Activated naive CD8-positive, alpha-beta T cell treated with anti-CD3 and anti-CD28 coated beads for 36 hours (primary cell): ENCODE data around the gene JMY. TPM values are rescaled to one million over a fixed set of nuclear protein-coding genes. Genes with fewer than 3 reads are reported as not detected.

ENCODE experiments used
- DNase-seq: peaks from one replicate; pipeline ENCODE4 v3.0.0; 2021
- H3K27ac Mint-ChIP-seq: one replicate; pipeline ENCODE4 v1.8.0; 2022; ENCODE audit warnings: mild to moderate bottlenecking, moderate library complexity, mixed read lengths
- H3K27me3 Mint-ChIP-seq: one replicate; pipeline ENCODE4 v1.8.0; 2022; ENCODE audit warnings: mild to moderate bottlenecking, mixed read lengths
- H3K36me3 Mint-ChIP-seq: one replicate; pipeline ENCODE4 v1.8.0; 2021; ENCODE audit warnings: mild to moderate bottlenecking, mixed read lengths
- H3K4me1 Mint-ChIP-seq: one replicate; pipeline ENCODE4 v1.8.0; 2021; ENCODE audit warnings: mixed read lengths
- H3K4me3 Mint-ChIP-seq: one replicate; pipeline ENCODE4 v1.8.0; 2022; ENCODE audit warnings: mild to moderate bottlenecking, moderate library complexity, mixed read lengths
- H3K9me3 Mint-ChIP-seq: one replicate; pipeline ENCODE4 v1.8.0; 2022; ENCODE audit warnings: mixed read lengths
- total RNA-seq, 2 experiments: library from RNA; stranded (reverse); gene quantifications; one replicate each; pipeline ENCODE4 v1.2.3, GENCODE V29; 2021

The JMY gene
- total RNA-seq, 2 experiments from 2014 or later = 4.3 to 4.6 TPM

DNA sequence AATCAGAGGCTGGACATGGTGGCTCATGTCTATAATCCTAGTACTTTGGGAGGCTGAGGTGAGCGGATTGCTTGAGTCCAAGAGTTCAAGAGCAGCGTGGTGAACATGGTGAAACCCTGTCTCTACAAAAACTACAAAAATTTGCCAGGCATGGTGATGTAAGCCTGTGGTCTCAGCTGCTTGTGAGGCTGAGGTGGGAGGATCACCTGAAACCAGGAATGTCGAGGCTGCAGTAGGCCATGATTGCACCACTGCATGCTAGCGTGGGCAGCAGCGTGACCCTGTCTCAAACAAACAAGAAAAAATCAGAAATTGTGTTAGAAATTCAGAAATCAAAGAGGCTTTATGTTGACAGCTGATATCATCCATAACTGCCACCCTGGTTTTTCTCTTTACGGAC lies 21.4 kb downstream of the JMY start:
- no peak for DNase-seq
- Mint-ChIP-seq H3K36me3 (peaks cover 22% of the 10 kb centered on the region), H3K4me3 (no peak overlapping the region), H3K9me3 (peaks cover 6% of the 10 kb centered on the region), H3K4me1 (peaks cover 37% of the 10 kb centered on the region), H3K27me3 (no peaks in the 10 kb centered on the region), H3K27ac (no peak overlapping the region)

DNA sequence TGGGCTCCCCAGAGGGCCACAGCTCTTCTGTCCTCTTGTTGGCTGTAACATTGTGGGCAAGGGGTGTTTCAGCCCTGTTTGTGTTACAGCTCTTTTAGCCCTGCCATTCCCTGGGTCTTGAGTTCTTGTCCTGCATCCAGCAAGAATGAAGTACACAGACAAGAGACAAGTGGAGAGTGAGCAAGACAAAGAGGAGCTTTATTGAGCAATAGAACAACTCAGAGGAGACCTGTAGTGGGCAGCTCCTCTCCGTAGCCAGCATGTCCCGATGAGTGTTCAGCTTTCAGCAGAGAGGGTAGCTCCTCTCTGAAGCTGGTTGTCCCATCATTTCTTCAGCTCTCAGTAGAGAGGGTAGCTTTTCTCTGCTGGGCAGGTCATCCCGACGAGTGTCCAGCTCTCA lies 22.9 kb downstream of the JMY start:
- Mint-ChIP-seq H3K9me3 (no peaks in the 10 kb centered on the region), H3K27me3 (no peaks in the 10 kb centered on the region), H3K4me1 (peaks cover 44% of the 10 kb centered on the region), H3K27ac (no peak overlapping the region), H3K36me3 (peaks cover 13% of the 10 kb centered on the region), H3K4me3 (no peak overlapping the region)
- DNase-seq = no peak

DNA sequence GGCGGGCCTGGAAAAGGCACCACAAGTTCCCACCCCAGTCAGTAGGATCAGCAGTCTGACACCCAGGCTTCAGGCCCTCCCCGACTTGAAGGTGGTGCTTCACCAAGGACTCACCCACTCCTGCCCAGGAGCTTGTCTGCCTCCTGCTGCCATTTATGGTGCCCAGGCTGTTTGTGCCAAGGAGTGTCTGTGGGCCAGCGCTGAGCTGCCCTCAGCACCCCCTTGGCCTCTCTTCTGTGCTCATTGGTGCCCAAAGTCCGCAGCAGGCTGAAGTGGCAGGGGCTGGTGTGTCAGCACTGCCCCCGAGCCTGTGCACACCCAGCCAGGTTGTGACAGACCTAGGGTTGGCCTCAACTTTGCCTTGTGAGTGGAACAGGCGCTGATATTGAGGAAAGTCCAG lies 23.5 kb downstream of the JMY start:
- H3K27me3 Mint-ChIP-seq = no peaks in the 10 kb centered on the region
- no peaks in the 10 kb centered on the region for H3K9me3 Mint-ChIP-seq
- no peak overlapping the region for H3K27ac Mint-ChIP-seq
- no peak for DNase-seq
- H3K4me3 Mint-ChIP-seq = no peak overlapping the region
- H3K36me3 Mint-ChIP-seq = peaks cover 11% of the 10 kb centered on the region
- H3K4me1 Mint-ChIP-seq = peaks cover 42% of the 10 kb centered on the region

DNA sequence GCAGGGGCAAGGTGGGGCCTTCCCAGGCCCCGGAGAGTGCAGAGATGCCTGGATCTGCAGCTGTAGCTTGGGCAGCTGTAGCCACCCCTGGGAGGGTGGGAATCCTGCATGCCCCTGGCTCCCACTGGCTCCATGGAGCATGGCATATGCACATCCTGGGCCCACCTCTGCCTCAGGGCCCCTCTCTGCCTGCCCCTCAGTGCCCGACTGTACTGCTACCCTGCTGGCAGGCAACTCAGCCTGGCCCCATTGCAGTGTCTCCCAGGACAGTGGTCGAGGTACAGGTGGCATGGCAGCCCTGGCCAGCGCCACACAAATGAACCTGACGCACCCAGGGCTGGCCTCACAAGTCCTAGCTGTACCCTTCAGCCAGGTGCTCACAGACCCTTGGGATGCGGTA lies 23.9 kb downstream of the JMY start:
- Mint-ChIP-seq H3K9me3 (no peaks in the 10 kb centered on the region), H3K27ac (no peak overlapping the region), H3K27me3 (no peaks in the 10 kb centered on the region), H3K4me1 (peaks cover 37% of the 10 kb centered on the region), H3K4me3 (no peak overlapping the region), H3K36me3 (peaks cover 10% of the 10 kb centered on the region)
- no peak for DNase-seq

DNA sequence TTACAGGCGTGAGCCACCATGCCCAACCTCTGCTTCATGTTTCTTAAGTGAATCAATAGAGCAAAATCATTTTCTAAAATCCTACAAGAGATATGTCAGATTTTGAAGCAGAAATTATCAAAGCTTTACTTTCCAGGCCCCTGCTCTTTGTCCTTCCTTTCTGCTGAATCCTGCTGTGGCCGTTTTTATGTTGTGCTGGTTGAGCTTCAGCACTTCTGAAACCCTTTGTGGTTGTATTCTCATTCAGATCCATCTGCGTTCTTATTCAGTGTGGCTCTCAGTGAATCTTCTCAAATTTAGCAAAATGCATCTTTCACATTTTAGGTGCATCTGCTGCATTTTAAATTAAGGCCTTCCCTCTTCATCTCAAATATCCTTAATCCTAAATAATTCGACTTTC lies 26.0 kb downstream of the JMY start:
- no peaks in the 10 kb centered on the region for H3K9me3 Mint-ChIP-seq
- no peaks in the 10 kb centered on the region for H3K27me3 Mint-ChIP-seq
- H3K36me3 Mint-ChIP-seq = no peaks in the 10 kb centered on the region
- H3K4me1 Mint-ChIP-seq = peaks cover 30% of the 10 kb centered on the region
- H3K4me3 Mint-ChIP-seq = no peak overlapping the region
- no peak overlapping the region for H3K27ac Mint-ChIP-seq
- DNase-seq = no peak

DNA sequence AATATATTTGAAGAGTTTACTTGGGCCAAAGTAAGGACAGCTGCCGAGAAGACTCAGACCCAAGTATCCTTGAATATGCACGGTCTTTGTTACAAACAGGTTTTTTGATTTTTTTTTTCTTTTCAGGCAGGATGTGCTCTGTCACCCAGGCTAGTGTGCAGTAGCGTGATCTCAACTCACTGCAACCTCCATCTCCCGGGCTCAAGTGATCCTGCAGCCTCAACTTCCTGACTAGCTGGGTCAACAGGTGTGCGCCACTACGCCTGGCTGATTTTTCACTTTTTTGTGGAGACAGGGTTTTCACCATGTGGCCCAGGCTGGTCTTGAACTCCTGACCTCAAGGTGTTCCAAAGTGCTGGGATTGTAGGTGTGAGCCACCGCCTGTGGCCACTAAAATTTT lies 27.4 kb downstream of the JMY start:
- no peaks in the 10 kb centered on the region for H3K9me3 Mint-ChIP-seq
- no peak overlapping the region for H3K4me3 Mint-ChIP-seq
- no peaks in the 10 kb centered on the region for H3K36me3 Mint-ChIP-seq
- peaks cover 30% of the 10 kb centered on the region for H3K4me1 Mint-ChIP-seq
- DNase-seq = no peak
- H3K27me3 Mint-ChIP-seq = no peaks in the 10 kb centered on the region
- peak overlapping the region; percentile 70 for H3K27ac Mint-ChIP-seq

DNA sequence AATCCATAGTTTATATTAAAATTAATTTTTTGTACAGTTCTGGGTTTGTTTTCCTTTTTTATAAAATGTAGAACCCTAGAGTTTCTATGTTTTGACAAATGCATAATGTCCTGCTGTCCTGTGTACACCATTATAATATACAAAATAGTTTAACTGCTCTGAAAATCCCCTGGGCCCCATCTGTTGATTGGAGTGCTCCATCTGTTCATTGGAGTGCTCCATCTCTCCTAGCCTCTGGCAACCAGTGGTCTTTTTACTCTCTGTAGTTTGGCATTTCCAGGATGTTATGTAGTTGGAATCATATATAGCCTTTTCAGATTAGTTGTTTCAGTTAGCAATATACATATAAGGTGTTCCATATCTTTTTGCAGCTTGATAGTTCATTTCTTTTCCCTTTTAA lies 31.2 kb downstream of the JMY start:
- H3K4me3 Mint-ChIP-seq = no peak overlapping the region
- H3K4me1 Mint-ChIP-seq = peaks cover 36% of the 10 kb centered on the region
- H3K27me3 Mint-ChIP-seq = no peaks in the 10 kb centered on the region
- no peak for DNase-seq
- H3K27ac Mint-ChIP-seq = no peak overlapping the region
- peaks cover 17% of the 10 kb centered on the region for H3K36me3 Mint-ChIP-seq
- peaks cover 6% of the 10 kb centered on the region for H3K9me3 Mint-ChIP-seq

DNA sequence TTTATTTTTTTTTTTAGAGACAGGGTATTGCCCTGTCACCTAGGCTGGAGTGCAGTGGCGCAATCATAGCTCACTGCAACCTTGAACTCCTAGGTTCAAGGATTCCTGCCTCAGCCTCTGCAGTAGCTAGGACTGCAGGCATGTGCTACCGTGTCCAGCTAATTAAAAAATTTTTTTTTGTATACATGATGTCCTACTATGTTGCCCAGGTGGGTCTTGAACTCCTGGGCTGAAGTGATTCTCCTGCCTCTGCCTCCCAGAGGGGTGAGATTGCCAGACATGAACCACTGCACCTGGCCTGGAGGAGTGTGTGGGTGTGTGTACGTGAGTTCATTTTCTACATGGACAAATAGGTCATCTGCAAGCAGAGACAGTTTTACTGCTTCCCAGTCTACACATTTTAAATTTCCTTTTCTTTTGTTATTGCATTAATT lies 33.8 kb downstream of the JMY start:
- no peak for DNase-seq
- Mint-ChIP-seq H3K9me3 (peaks cover 15% of the 10 kb centered on the region), H3K4me1 (peaks cover 28% of the 10 kb centered on the region), H3K27me3 (no peaks in the 10 kb centered on the region), H3K36me3 (peaks cover 29% of the 10 kb centered on the region), H3K27ac (no peak overlapping the region), H3K4me3 (no peak overlapping the region)

DNA sequence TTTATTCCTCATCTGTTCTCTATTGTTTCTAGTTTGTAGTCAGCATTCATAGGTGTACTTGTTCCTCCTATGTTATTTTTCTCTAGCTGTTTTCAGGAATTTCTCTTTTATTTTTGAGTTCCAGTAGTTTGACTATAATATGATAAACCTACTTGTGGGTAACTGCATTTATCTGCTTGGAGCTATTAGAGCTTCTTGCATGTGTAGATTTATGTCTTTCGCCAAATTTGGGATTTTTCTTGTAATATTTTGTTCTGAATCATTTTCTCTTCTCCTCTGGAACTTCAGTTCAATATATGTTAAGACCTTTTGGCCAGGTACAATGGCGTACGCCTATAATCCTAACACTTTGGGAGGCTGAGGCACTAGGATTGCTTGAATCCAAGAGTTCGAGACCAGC lies 37.4 kb downstream of the JMY start:
- Mint-ChIP-seq H3K4me3 (no peak overlapping the region), H3K27ac (no peak overlapping the region), H3K27me3 (no peaks in the 10 kb centered on the region), H3K4me1 (peaks cover 32% of the 10 kb centered on the region), H3K36me3 (peaks cover 35% of the 10 kb centered on the region), H3K9me3 (peaks cover 15% of the 10 kb centered on the region)
- DNase-seq = no peak

DNA sequence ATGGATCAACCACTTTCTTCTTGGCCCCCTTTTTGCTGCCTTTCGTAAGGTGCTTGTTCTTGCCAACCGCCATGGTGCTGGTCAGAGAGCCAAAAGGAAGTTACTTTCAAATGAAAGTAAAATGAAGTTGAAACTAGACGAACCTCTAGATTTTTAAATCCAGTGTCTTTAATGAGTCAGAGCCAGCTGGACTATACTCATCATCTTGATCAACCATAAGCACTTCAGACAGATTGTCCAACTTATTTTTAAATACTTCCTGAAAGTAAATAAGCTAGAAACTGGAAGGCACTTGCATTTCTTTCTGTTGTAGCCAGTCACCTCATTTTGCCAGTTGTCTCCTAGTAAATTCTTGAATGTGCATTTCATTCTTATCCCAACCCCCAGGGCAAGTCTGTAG lies 48.9 kb downstream of the JMY start:
- Mint-ChIP-seq H3K36me3 (peaks cover 13% of the 10 kb centered on the region), H3K27ac (no peak overlapping the region)
- no peak for DNase-seq

DNA sequence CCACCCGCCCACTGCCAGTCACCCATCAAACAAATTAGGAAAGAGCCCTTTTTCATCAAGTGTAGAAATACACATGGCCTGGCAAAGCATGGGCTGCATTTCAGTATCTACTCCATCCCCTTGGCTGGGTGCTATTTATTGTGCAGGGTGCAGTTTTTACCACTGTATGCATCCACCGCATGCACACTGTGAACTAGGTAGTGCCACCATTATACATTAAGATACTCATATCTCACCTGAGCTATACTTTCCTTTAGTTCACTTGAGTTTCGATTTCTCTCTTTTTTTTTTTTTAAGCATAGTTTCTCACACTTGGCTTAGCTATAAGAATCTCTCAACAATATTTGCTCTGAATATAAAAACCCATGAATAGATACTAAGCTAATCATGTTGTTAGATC lies 49.4 kb downstream of the JMY start:
- H3K27ac Mint-ChIP-seq = no peak overlapping the region
- no peak overlapping the region for H3K4me3 Mint-ChIP-seq
- no peaks in the 10 kb centered on the region for H3K27me3 Mint-ChIP-seq
- DNase-seq = no peak
- peaks cover 25% of the 10 kb centered on the region for H3K4me1 Mint-ChIP-seq
- peaks cover 13% of the 10 kb centered on the region for H3K36me3 Mint-ChIP-seq
- H3K9me3 Mint-ChIP-seq = no peaks in the 10 kb centered on the region

More for the DNA sequence above, 48.9 kb downstream of the JMY start:
- H3K4me1 Mint-ChIP-seq = peaks cover 25% of the 10 kb centered on the region
- H3K4me3 Mint-ChIP-seq = no peak overlapping the region
- no peaks in the 10 kb centered on the region for H3K27me3 Mint-ChIP-seq
- H3K9me3 Mint-ChIP-seq = no peaks in the 10 kb centered on the region

DNA sequence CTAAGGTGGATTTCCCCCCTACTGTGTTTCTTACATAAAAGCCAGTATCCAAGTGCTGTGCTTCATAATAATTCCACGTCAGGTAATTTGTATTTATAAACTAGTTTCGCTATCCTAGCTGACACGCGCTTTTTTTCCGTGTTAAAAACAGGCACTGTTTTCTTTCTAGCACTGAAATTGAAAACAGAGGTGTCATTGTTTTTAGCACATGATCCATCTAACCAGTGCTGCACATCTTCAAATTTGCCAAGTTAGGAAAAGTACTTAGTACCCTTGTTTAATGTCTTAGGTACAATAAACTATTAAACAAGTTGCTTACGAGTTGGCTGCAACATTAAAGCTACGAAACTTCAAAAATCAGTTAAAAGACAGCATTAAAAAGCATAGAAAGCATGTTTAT lies 49.9 kb downstream of the JMY start:
- Mint-ChIP-seq H3K27ac (no peak overlapping the region), H3K27me3 (no peaks in the 10 kb centered on the region), H3K36me3 (peaks cover 13% of the 10 kb centered on the region), H3K9me3 (no peaks in the 10 kb centered on the region), H3K4me1 (peaks cover 25% of the 10 kb centered on the region), H3K4me3 (no peak overlapping the region)
- DNase-seq = no peak

DNA sequence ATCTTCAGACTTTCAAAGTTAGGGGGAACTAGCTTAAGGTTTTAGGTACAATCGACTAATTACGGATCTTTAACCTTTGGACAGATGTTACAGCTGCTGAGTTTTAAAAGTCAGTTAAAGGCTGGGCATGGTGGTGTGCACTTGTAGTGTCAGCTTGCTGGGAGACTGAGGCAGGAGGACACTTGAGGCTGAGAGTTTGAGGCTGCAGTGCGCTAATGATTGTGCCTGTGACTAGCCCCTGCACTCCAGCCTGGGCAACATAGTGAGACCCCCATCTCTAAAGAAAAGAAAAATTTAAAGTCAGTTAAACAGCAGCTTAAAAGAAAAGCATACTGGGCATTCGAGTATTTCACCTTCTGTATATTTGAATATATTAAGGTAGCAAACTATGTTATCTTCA lies 51.4 kb downstream of the JMY start:
- H3K27me3 Mint-ChIP-seq = no peaks in the 10 kb centered on the region
- H3K27ac Mint-ChIP-seq = no peak overlapping the region
- H3K4me1 Mint-ChIP-seq = peaks cover 25% of the 10 kb centered on the region
- H3K36me3 Mint-ChIP-seq = peaks cover 13% of the 10 kb centered on the region
- no peak for DNase-seq
- H3K9me3 Mint-ChIP-seq = no peaks in the 10 kb centered on the region
- no peak overlapping the region for H3K4me3 Mint-ChIP-seq

DNA sequence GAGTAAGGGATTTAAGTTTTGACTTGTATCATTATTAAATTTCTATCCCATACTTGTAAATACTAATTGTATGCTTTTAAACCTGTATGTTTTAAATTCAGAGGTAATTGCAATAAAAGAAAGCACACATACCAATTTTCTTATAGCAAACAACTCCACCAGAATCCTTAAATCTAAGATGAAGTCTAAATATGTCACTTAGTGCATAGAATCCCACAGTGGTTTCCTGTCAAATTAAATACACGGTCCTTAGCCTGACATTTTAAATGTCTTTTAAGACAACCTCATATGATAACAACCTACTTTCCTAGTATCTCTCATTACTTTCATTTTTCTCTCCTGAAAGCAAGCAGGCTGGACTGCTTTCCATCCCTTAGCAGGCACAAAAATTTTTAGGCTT lies 52.0 kb downstream of the JMY start:
- H3K27me3 Mint-ChIP-seq = no peaks in the 10 kb centered on the region
- no peak overlapping the region for H3K4me3 Mint-ChIP-seq
- H3K9me3 Mint-ChIP-seq = no peaks in the 10 kb centered on the region
- no peak overlapping the region for H3K27ac Mint-ChIP-seq
- peaks cover 13% of the 10 kb centered on the region for H3K36me3 Mint-ChIP-seq
- H3K4me1 Mint-ChIP-seq = peaks cover 25% of the 10 kb centered on the region
- DNase-seq = no peak

DNA sequence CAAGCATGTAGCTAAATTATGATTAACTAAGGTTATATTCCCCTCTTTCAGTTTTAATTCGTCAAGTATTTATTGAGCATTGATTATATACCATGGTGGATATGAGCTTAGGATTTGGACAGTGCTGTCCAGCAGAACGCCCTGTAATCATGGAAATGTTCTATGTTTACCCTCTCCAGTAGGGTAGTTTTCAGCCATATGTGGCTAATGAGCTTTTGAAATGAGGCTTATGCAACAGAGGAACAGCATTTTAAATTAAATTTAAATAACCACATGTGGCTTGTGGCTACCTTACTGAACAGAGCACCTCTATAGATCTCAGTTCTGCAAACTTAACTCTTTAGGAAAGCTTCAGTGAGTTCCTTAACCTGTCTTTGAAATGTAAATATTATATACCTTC lies 59.1 kb downstream of the JMY start:
- Mint-ChIP-seq H3K4me3 (no peak overlapping the region), H3K36me3 (peaks cover 4% of the 10 kb centered on the region), H3K27me3 (no peaks in the 10 kb centered on the region), H3K9me3 (no peaks in the 10 kb centered on the region), H3K27ac (no peak overlapping the region), H3K4me1 (peaks cover 5% of the 10 kb centered on the region)
- no peak for DNase-seq

DNA sequence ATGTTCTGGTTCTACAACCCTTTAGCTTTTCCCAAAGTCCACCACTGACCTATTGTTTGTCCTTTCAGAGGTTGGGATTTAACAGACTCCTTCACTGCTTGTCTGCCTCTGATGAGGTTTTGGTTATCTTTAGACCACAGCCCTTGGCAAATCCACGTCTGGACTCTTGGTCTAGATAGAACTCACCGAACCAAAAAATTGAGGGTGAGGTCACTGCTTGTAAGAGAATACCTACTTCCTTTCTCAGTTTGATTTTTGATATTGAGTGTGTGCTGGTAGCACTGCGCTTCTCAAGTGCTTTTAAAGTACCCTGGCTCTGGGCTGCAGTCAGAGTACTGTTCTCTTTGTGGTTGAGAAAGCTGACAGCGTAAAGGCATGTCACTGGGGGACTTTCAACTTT lies 61.7 kb downstream of the JMY start:
- no peak overlapping the region for H3K27ac Mint-ChIP-seq
- no peak for DNase-seq
- peaks cover 7% of the 10 kb centered on the region for H3K36me3 Mint-ChIP-seq
- H3K9me3 Mint-ChIP-seq = no peaks in the 10 kb centered on the region
- H3K4me1 Mint-ChIP-seq = peaks cover 5% of the 10 kb centered on the region
- no peaks in the 10 kb centered on the region for H3K27me3 Mint-ChIP-seq
- no peak overlapping the region for H3K4me3 Mint-ChIP-seq
